ENCODE measurements around the gene EPB41L1. TPM values are rescaled to one million over a fixed set of nuclear protein-coding genes. Genes with fewer than 3 reads are reported as not detected.

Gene EPB41L1
- total RNA-seq, 1 donor from 2014 or later, result 31.4 TPM

DNA sequence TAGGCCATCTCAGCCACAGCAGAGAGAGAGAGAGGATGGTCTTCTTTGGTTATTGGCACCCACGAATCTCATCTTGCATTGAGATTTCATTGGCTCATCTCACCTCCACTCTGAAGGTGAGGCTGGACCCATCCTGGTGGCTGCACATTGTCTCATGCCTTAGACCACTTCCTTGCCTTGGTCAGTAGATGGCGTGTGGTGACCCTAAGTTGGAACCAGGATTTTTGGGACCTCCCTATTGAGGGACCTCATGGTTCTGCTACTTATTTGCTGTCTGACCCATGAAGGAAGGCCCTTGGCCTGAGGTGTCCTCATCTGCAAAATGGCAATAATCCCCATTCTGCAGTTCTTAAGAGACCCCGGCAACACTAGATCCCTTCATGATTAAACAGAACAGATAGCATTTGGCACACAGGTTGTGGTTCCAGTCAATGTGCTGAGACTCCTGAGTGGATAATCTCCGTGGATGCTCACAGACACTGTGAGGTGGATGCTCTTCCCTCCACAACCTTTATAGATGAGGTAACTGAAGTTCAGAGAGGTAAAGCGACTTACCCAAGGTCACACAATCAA lies 60.2 kb downstream of the EPB41L1 start:
- Mint-ChIP-seq H3K4me3 (ENCODE audit: unreplicated experiment) (no peak overlapping the region), H3K4me1 (ENCODE audit: unreplicated experiment) (no peaks in the 10 kb centered on the region), H3K9me3 (ENCODE audit: unreplicated experiment) (no peaks in the 10 kb centered on the region), H3K27ac (ENCODE audit: unreplicated experiment) (no peak overlapping the region), H3K27me3 (ENCODE audit: unreplicated experiment) (no peaks in the 10 kb centered on the region), H3K36me3 (ENCODE audit: unreplicated experiment) (peaks cover 8% of the 10 kb centered on the region)
- TF ChIP-seq CTCF (IDR thresholded peaks at IDR 0.05), result peak; percentile 62
- DNase-seq (ENCODE audit: extremely low spot score, unreplicated experiment), result no peak

- Mint-ChIP-seq H3K4me1 (ENCODE audit: unreplicated experiment) (no peaks in the 10 kb centered on the region), H3K36me3 (ENCODE audit: unreplicated experiment) (peaks cover 7% of the 10 kb centered on the region), H3K27ac (ENCODE audit: unreplicated experiment) (no peak overlapping the region), H3K9me3 (ENCODE audit: unreplicated experiment) (no peaks in the 10 kb centered on the region), H3K4me3 (ENCODE audit: unreplicated experiment) (no peak overlapping the region), H3K27me3 (ENCODE audit: unreplicated experiment) (no peaks in the 10 kb centered on the region)
- TF ChIP-seq CTCF (IDR thresholded peaks at IDR 0.05), result no peak
- no peak for DNase-seq (ENCODE audit: extremely low spot score, unreplicated experiment)
Measured at GRCh38 chr20:36215778-36216177, 61.2 kb downstream of the EPB41L1 start.

GRCh38 chr20:36216314-36217025 lies 61.9 kb downstream of the EPB41L1 start:
- no peaks in the 10 kb centered on the region for H3K9me3 Mint-ChIP-seq (ENCODE audit: unreplicated experiment)
- no peak for DNase-seq (ENCODE audit: extremely low spot score, unreplicated experiment)
- H3K4me1 Mint-ChIP-seq (ENCODE audit: unreplicated experiment), result no peaks in the 10 kb centered on the region
- TF ChIP-seq CTCF (IDR thresholded peaks at IDR 0.05), result no peak
- H3K27ac Mint-ChIP-seq (ENCODE audit: unreplicated experiment), result no peak overlapping the region
- peaks cover 7% of the 10 kb centered on the region for H3K36me3 Mint-ChIP-seq (ENCODE audit: unreplicated experiment)
- H3K4me3 Mint-ChIP-seq (ENCODE audit: unreplicated experiment), result no peak overlapping the region
- H3K27me3 Mint-ChIP-seq (ENCODE audit: unreplicated experiment), result no peaks in the 10 kb centered on the region

- H3K4me3 Mint-ChIP-seq (ENCODE audit: unreplicated experiment), result no peak overlapping the region
- H3K27ac Mint-ChIP-seq (ENCODE audit: unreplicated experiment), result no peak overlapping the region
Measured at GRCh38 chr20:36217226-36217625, 62.7 kb downstream of the EPB41L1 start.

More at GRCh38 chr20:36217226-36217625, 62.7 kb downstream of the EPB41L1 start:
- DNase-seq (ENCODE audit: extremely low spot score, unreplicated experiment), result no peak
- Mint-ChIP-seq H3K9me3 (ENCODE audit: unreplicated experiment) (no peaks in the 10 kb centered on the region), H3K36me3 (ENCODE audit: unreplicated experiment) (peaks cover 9% of the 10 kb centered on the region), H3K27me3 (ENCODE audit: unreplicated experiment) (no peaks in the 10 kb centered on the region), H3K4me1 (ENCODE audit: unreplicated experiment) (no peaks in the 10 kb centered on the region)
- no peak for TF ChIP-seq CTCF (IDR thresholded peaks at IDR 0.05)
